ENCODE measurements around the gene CHCHD6.

- no peak for TF ChIP-seq EZH2 (IDR thresholded peaks at IDR 0.05)
- TF ChIP-seq POLR2AphosphoS5 (IDR thresholded peaks at IDR 0.05; ENCODE audit: borderline replicate concordance, low read depth, low read length), result no peak
These were observed 268.8 kb downstream of the CHCHD6 start for GRCh38 chr3:126972866-126973265.

All from SK-N-MC (cell line).